Stomach (tissue), 4 donors: ENCODE data around the gene AVEN.

Experiments used
- POLR2AphosphoS5 ChIP-seq, 3 donors: sonication (generic); formaldehyde crosslinking; IDR thresholded peaks; one replicate each; pipeline ENCODE4 v1.6.1; 2016; ENCODE audit warnings: antibody characterized with exemption in 3 of 3
- TF ChIP-seq, protein P1 (sequence below), 7 experiments: fragments of 450-650 bp in 4 of 7; fragments of 200-600 bp in 3 of 7; sonication (generic) in 3 of 7; IDR thresholded peaks; one replicate each; pipeline ENCODE4 v1.5.1; 2016 to 2019; ENCODE audit warnings: antibody characterized with exemption in 7 of 7, control low read depth in 2 of 7, mild to moderate bottlenecking in 1 of 7

DNA sequence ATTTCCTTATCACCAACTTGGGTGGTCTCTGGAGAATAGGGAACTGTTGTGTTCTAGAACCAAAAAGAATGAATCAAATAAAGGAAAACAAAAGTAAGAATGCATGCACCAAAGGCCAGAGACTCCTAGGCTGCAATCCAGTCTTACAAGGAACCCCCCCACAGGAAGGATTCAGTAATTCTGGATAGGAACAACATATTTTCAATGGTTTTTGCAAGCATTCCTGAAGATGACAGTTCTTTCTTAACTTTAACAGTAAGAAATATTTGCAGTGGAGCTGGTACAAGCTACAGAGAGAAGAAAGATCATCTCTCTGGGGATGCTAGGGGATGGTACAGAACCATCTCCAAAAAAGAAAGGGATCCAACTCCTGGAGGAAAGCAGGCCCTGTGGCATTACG is 186.9 kb downstream of the AVEN start:
- TF ChIP-seq, protein P1, sequence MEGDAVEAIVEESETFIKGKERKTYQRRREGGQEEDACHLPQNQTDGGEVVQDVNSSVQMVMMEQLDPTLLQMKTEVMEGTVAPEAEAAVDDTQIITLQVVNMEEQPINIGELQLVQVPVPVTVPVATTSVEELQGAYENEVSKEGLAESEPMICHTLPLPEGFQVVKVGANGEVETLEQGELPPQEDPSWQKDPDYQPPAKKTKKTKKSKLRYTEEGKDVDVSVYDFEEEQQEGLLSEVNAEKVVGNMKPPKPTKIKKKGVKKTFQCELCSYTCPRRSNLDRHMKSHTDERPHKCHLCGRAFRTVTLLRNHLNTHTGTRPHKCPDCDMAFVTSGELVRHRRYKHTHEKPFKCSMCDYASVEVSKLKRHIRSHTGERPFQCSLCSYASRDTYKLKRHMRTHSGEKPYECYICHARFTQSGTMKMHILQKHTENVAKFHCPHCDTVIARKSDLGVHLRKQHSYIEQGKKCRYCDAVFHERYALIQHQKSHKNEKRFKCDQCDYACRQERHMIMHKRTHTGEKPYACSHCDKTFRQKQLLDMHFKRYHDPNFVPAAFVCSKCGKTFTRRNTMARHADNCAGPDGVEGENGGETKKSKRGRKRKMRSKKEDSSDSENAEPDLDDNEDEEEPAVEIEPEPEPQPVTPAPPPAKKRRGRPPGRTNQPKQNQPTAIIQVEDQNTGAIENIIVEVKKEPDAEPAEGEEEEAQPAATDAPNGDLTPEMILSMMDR (IDR thresholded peaks at IDR 0.05): no peak
- no peak for TF ChIP-seq POLR2AphosphoS5 (IDR thresholded peaks at IDR 0.05)
